ENCODE measurements around the gene HOXA7. TPM values are rescaled to one million over a fixed set of nuclear protein-coding genes. Genes with fewer than 3 reads are reported as not detected.

HOXA7 gene
- total RNA-seq, 1 experiment from 2014 or later, result 0.56 TPM

GRCh38 chr7:27203964-27204594 is 47.6 kb upstream of the HOXA7 start:
- intact Hi-C loops (cut with micrococcal nuclease; ENCODE audit: unreplicated experiment), result loop anchor here (5.0 kb wide), 1 partner anchor 568 kb away; no protein-coding TSS in a partner anchor
- Histone ChIP-seq H3K27ac (ENCODE audit: low read depth, low read length, poor library complexity, severe bottlenecking) (no peak overlapping the region), H3K27me3 (replicated peaks; ENCODE audit: insufficient read depth, low read depth, low read length, poor library complexity) (peaks cover 94% of the 10 kb centered on the region), H3K4me3 (ENCODE audit: low read depth, low read length, poor library complexity, severe bottlenecking) (no peak overlapping the region), H3K4me1 (ENCODE audit: insufficient read depth, low read length, poor library complexity, severe bottlenecking) (no peaks in the 10 kb centered on the region), H3K36me3 (ENCODE audit: insufficient read depth, low read length, poor library complexity, severe bottlenecking) (no peaks in the 10 kb centered on the region), H3K9me3 (ENCODE audit: low read depth, low read length, poor library complexity, severe bottlenecking) (no peaks in the 10 kb centered on the region)
- ChIA-PET POLR2A (ENCODE audit: low non-redundant PET) (no interaction called here), CTCF (no interaction called here)
- no peak for DNase-seq (ENCODE audit: low spot score)
- BruUV-seq (replicated peaks), result no TSS peak
- TF ChIP-seq EZH2 (IDR thresholded peaks at IDR 0.05; ENCODE audit: borderline replicate concordance, low read depth, low read length, poor library complexity, severe bottlenecking) (no peak), CTCF (conservative IDR thresholded peaks at IDR 0.05; ENCODE audit: low read depth, low read length) (no peak)

- BruUV-seq (replicated peaks), result no TSS peak
- ChIA-PET POLR2A (ENCODE audit: low non-redundant PET) (no interaction called here), CTCF (no interaction called here)
- intact Hi-C loops (cut with micrococcal nuclease; ENCODE audit: unreplicated experiment), result loop anchor here (5.0 kb wide), 1 partner anchor 569 kb away; no protein-coding TSS in a partner anchor
- Histone ChIP-seq H3K9me3 (ENCODE audit: low read depth, low read length, poor library complexity, severe bottlenecking) (no peaks in the 10 kb centered on the region), H3K4me3 (ENCODE audit: low read depth, low read length, poor library complexity, severe bottlenecking) (no peak overlapping the region), H3K36me3 (ENCODE audit: insufficient read depth, low read length, poor library complexity, severe bottlenecking) (no peaks in the 10 kb centered on the region), H3K27ac (ENCODE audit: low read depth, low read length, poor library complexity, severe bottlenecking) (no peak overlapping the region), H3K27me3 (replicated peaks; ENCODE audit: insufficient read depth, low read depth, low read length, poor library complexity) (peaks cover 94% of the 10 kb centered on the region), H3K4me1 (ENCODE audit: insufficient read depth, low read length, poor library complexity, severe bottlenecking) (no peaks in the 10 kb centered on the region)
- DNase-seq (ENCODE audit: low spot score), result no peak
- no peak for TF ChIP-seq CTCF (conservative IDR thresholded peaks at IDR 0.05; ENCODE audit: low read depth, low read length)
- no peak for TF ChIP-seq EZH2 (IDR thresholded peaks at IDR 0.05; ENCODE audit: borderline replicate concordance, low read depth, low read length, poor library complexity, severe bottlenecking)
Measured at GRCh38 chr7:27203365-27203953, 47.0 kb upstream of the HOXA7 start.

- intact Hi-C loops (cut with micrococcal nuclease; ENCODE audit: unreplicated experiment), result loop anchor here (5.0 kb wide), 1 partner anchor 570 kb away; no protein-coding TSS in a partner anchor
- Histone ChIP-seq H3K9me3 (ENCODE audit: low read depth, low read length, poor library complexity, severe bottlenecking) (no peaks in the 10 kb centered on the region), H3K27ac (ENCODE audit: low read depth, low read length, poor library complexity, severe bottlenecking) (no peak overlapping the region), H3K4me3 (ENCODE audit: low read depth, low read length, poor library complexity, severe bottlenecking) (no peak overlapping the region), H3K36me3 (ENCODE audit: insufficient read depth, low read length, poor library complexity, severe bottlenecking) (no peaks in the 10 kb centered on the region), H3K27me3 (replicated peaks; ENCODE audit: insufficient read depth, low read depth, low read length, poor library complexity) (peaks cover 94% of the 10 kb centered on the region), H3K4me1 (ENCODE audit: insufficient read depth, low read length, poor library complexity, severe bottlenecking) (no peaks in the 10 kb centered on the region)
- TF ChIP-seq EZH2 (IDR thresholded peaks at IDR 0.05; ENCODE audit: borderline replicate concordance, low read depth, low read length, poor library complexity, severe bottlenecking) (no peak), CTCF (conservative IDR thresholded peaks at IDR 0.05; ENCODE audit: low read depth, low read length) (no peak)
- no TSS peak for BruUV-seq (replicated peaks)
- ChIA-PET POLR2A (ENCODE audit: low non-redundant PET) (no interaction called here), CTCF (no interaction called here)
- DNase-seq (ENCODE audit: low spot score), result no peak
Measured at GRCh38 chr7:27202862-27203134, 46.3 kb upstream of the HOXA7 start.

All from A673 (cell line).